LNCAP (cell line): ENCODE results near the gene CDH4.

ENCODE experiments used
- TF ChIP-seq, protein P1 (sequence below): fragments of 450-650 bp; IDR thresholded peaks from 2 replicates; pipeline ENCODE4 v1.5.1; 2017; ENCODE audit warnings: mild to moderate bottlenecking

Gene CDH4

DNA sequence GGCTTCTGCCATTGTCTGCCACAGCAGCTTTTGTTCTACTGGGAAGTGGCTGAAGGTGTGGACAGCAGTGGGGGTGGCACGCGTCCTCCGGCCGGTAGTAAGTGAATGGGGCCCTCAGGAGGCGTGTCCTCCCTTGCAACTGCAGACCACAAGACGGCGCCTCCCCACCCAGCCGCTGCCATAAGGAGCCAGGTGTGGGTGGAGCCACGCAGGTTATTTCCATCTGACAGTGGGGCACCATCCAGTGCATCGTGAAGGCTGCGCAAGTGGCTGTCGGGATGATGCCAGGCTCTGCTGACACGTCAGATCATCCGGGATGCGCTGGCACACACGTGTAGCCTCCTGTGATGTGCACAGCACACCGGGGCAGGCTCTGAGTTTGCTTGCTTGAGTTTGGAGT is 379.7 kb downstream of the CDH4 start:
- TF ChIP-seq, protein P1, sequence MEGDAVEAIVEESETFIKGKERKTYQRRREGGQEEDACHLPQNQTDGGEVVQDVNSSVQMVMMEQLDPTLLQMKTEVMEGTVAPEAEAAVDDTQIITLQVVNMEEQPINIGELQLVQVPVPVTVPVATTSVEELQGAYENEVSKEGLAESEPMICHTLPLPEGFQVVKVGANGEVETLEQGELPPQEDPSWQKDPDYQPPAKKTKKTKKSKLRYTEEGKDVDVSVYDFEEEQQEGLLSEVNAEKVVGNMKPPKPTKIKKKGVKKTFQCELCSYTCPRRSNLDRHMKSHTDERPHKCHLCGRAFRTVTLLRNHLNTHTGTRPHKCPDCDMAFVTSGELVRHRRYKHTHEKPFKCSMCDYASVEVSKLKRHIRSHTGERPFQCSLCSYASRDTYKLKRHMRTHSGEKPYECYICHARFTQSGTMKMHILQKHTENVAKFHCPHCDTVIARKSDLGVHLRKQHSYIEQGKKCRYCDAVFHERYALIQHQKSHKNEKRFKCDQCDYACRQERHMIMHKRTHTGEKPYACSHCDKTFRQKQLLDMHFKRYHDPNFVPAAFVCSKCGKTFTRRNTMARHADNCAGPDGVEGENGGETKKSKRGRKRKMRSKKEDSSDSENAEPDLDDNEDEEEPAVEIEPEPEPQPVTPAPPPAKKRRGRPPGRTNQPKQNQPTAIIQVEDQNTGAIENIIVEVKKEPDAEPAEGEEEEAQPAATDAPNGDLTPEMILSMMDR: no peak

DNA sequence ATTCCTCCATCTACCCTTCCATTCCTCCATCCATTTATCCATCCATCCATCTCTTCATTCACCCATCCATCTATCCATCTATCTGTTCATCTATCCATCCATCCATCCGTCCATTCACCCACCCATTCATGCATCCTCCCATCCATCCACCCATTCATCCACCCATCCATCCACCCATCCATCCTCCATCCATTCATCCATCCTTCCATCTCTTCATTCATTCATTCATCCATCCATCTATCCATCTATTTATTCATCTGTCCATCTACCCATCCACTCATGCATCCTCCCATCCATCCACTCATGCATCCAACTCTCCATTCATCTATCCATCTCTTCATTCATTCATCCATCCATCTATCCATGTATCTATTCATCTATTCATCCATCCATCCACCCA is 380.9 kb downstream of the CDH4 start:
- TF ChIP-seq, protein P1: no peak

DNA sequence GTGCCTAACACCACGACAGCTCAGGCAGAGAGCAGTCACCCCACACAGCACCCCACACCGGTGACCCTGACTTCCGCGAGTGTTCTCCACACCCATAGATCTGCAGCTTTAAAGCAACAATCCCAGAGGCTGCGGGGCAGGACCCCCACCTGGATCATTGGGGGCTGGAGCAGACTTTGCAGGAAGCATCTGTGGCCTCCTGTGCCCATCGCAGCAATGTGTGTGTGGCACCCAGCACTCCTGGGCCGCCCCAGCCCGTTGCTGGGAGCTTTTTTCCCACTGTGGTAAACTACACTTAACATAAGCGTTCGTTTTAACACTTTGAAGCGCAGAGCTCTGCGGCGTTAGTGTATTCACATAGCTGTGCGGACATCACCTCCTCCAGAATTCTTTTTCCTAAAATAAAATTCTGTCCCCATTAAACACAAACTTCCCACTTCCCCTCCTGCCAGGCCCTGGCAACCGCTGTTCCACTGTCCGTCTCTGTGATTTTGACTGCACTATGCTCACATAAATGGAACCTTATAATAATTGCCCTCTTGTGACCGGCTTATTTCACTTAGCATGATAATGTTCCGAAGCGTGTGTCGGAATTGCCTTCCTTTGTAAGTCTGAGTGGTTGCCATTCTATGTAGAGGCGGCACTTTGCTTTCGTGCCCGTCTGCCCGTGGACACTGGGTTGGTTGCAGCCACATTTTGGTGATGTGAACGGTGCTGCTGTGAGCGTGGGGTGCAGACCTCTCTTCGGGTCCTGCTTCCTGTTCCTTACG is 382.5 kb downstream of the CDH4 start:
- TF ChIP-seq, protein P1: no peak

DNA sequence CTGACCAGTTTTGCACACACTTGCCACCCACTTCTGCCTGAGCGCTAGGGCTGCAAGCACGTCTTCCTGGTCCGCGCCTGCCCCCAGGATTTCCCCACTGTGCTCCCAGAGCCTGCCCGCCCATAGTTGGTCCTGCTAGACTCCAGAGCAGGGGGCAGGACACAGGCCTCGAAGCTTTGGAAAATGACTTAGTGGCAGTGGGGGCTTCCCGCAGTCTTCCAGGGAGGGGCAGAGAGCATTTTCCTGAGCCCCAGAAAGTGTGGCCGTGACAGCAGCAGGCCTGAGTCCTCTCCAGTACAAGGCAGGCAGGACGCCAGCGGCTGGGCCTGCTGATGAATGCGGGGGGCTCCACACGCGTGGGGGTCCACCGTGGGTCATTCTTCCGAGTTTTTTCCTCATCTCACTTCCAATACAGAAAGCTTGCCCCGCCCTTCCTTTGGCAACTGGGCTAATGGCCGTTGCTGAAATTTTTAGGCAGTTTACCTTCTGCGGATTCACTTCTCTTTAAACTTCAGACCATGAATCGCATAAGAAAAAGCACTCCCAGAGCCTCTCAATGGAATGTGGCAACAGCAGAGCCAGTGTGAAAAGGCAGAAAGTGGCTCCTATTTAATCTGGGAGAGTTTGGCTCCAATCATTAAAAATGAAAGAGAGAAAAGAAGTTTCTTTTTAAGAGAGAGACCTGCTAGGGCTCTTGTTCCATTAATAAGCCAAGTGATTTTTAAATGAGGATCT is 383.8 kb downstream of the CDH4 start:
- TF ChIP-seq, protein P1: no peak

DNA sequence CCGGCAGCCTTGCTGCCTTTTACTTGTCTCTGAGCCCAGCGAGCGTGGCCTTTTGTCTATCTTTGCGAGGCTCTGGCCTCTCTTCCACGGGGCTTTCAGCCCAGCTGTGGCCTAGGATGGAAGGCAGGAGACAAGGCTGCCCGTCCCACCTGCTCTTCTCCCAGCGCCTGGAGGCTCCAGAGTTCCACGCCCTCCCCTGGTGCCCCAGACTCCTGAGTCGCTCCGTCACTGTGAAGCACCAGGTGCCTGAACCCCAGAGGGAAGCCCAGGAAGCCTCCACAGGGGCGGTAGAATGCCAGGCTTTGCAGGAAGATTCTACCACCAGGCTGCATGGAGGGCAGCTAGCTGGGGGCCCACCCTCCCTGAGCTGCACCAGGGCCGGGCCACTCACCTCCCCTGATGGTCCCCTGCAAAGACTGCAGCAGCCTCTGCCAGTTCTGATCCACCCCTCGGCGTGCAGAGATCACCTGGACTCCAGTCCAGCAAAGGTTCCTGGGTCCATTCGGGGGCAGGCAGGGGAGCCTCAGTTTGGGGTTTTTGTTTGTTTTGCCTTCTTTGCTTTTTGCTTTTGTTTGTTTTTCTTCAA is 384.6 kb downstream of the CDH4 start:
- TF ChIP-seq, protein P1: no peak

DNA sequence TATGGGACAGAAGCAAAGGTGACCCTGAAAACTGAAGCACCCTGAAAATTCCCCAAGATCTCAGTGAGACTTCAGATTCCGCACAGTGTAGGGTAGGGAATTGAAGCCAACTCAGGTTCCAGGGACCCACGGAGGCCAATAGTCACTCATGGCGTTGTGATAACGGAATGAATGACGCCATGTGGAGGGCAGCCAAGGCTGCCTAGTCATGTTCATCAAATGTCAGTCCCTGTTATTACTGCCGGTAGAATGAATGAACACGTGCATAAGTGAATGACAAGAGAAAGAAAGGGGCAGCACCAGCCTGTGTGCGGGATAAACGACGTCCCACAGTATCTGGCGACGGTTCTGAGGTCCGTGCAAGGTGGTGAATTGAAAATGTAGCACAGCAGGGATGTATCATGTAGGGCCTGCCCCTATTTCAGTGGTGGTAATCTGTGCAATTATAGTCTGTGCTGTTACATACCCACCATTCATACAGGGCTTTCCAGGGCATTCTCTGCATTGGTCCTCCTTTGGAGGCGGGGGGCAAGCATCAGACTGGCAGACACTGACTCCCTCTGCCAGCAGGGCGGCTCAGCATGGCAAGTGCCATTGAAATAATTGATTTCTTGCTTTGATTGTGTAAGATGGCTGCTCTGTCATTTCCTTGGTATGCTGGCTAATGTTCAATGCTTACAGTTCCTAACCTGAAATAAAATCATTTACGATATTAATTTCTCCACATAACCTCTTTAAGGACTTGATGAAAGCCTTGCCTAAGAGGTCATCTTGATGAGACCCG is 386.9 kb downstream of the CDH4 start:
- TF ChIP-seq, protein P1: no peak
